NT2/D1 (cell line): ENCODE results near the gene L3MBTL4.

Source experiments
- SUZ12 ChIP-seq: IDR thresholded peaks from 2 replicates; pipeline ENCODE4 v1.6.1; 2011; ENCODE audit not compliant: insufficient read length, insufficient read depth; ENCODE audit errors: extremely low read depth
- YY1 ChIP-seq: IDR thresholded peaks from 2 replicates; pipeline ENCODE4 v1.6.1; 2011; ENCODE audit not compliant: insufficient read length, insufficient read depth
- ZNF274 ChIP-seq: IDR thresholded peaks from 2 replicates; pipeline ENCODE4 v1.6.1; 2011; ENCODE audit warnings: mild to moderate bottlenecking, low read depth, low read length

DNA sequence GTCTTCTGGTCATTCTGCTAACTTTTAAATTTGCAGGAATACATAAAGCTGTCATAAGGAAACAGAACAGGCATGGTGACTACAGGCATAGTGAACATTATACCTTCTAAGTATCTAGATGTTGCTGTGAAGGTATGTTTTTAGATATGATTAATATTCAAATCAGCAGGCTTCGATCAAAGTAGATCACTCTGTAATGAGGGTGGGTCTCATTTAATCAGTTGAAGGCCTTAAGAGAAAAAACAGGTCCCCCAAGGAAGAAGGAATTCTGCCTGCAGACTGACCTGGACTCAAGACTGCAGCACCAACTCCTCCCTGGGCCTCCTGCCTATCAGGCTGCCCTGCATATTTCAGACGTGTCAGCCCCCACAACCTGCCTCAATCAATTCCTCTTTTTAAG, 104.0 kb downstream of the L3MBTL4 start:
- TF ChIP-seq YY1 (no peak), ZNF274 (no peak), SUZ12 (no peak)
